ENCODE results near the gene GNPTG.

GNPTG gene

DNA sequence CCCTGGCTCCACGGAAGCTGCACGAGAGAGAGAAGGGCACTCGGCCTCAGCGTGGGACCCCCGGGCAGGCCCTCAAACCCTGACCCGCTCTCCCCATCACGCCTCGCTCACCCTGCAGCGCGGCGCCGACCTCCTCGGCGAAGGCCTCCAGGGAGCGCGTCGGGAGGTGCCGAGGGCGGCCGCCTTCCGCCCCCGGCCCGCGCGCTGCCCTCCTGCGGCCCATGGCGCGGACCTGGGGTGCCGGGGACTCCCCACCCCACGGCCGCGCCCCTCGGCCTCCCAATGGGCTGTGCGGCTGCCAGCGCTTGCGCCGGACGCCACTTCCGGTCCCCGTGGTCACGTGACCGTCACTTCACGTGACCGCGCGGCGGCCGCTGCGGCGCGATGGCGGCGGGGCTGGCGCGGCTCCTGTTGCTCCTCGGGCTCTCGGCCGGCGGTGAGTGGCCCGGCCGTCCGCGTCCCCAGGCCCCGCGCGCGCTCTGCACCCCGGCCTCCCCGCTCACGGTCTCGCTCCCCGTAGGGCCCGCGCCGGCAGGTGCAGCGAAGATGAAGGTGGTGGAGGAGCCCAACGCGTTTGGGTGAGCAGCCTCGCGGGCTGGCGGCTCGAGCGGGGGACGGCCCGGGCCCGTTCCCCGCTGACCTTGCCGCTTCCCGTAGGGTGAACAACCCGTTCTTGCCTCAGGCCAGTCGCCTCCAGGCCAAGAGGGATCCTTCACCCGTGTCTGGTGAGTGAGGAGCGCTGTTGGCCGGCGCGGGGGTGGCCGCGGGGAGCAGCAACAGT is at the start of gene GNPTG, which contains the start of gene TSR3:
Gene GNPTG (plus strand): TSS at position 350 of the 781 bp plus-strand sequence. CDS start 35 bp downstream, at position 385.
Gene TSR3 (minus strand): TSS at position 297 of the 781 bp plus-strand sequence. CDS start 74 bp downstream, at position 223.
- peak; percentile 44 for DNase-seq

DNA sequence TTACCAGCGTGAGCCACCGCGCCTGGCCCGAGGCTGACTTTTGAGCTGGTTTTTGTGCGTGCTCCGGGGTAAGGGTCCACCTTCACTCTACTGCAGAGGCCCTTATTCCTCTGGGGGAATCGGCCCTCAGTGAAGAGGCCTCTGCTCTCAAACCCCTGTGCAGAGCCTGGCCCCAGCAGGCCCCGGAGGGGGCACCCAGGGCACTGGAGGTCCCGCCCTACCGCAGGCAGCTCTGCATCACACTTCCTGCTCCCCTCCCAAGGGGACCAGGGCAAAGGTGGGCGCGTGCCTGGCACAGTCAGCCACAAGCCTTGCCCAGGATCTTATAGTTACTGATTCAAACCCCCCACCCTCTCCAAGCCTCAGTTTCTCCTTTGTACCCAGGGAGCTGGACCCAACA is 45.9 kb upstream of the GNPTG start:
- no peak for DNase-seq

- DNase-seq, result no peak
These were observed 45.4 kb upstream of the GNPTG start for GRCh38 chr16:1306334-1306733.

- no peak for DNase-seq
These were observed 43.4 kb upstream of the GNPTG start for GRCh38 chr16:1308036-1308976.

DNA sequence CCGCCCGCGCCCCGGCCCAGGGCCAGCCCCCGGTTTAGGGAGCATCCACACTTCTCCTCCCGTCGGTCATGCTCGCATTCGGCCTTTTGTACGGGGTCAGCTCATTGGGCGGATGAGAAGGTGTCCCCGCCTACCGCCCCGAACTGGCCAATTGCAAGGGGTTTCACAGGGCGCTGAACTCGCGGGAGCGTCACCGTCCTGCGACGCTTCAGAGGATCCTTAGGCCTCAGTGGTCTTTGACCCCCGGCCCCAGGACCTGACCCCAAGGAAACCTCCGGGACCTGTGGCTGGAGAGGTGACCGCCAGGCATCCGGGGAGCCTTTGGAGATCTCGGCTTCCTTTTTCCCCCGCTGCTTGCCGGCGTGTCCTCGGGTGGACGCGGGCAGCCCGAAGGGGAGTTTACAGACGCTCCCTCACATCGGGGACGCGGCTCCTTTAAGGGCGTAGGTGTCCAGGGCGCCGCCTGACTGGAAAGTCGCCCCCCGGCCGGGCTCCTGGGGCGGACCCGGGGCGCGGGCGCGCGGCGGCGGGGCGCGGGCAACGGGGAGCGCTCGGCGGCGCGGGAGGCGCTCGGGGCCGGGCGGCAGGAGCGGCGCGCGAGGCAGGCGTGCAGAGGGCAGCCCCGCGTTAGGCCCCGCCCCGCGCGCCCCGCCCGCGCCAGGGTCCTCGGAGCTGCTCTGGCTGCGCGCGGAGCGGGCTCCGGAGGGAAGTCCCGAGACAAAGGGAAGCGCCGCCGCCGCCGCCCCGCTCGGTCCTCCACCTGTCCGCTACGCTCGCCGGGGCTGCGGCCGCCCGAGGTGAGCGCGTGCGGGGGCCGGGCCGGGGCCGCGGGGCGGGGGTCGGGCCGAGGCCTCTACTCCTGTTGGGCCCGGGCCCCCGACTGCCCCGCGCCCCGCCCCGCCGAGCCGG is 42.5 kb upstream of the GNPTG start, which contains the start of gene UBE2I:
Gene UBE2I (plus strand): TSS at position 660 of the 909 bp plus-strand sequence. CDS start 4,395 bp downstream, outside the sequence.
- peak; percentile 95 for DNase-seq

- DNase-seq, result no peak
These were observed 41.6 kb upstream of the GNPTG start for GRCh38 chr16:1309888-1310831.

DNA sequence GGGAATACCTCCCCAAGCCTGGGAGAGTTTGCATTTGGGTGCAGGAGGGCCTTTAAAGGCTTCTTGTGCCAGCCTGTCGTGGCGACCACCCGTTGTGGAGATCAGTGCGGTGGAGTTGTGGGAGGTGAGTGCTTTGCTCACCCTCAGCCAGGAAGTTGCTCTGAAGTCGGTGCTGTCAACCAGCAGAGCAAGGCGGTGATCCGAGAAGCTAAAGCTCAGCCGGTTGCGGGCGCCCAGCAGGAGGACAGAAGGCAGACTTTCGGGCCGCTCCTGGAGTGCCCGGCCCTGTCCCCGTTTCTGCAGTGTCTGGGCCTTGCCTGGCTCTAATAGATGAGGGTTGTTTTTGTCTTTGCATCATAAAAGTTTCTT is 40.9 kb upstream of the GNPTG start:
- no peak for DNase-seq

DNA sequence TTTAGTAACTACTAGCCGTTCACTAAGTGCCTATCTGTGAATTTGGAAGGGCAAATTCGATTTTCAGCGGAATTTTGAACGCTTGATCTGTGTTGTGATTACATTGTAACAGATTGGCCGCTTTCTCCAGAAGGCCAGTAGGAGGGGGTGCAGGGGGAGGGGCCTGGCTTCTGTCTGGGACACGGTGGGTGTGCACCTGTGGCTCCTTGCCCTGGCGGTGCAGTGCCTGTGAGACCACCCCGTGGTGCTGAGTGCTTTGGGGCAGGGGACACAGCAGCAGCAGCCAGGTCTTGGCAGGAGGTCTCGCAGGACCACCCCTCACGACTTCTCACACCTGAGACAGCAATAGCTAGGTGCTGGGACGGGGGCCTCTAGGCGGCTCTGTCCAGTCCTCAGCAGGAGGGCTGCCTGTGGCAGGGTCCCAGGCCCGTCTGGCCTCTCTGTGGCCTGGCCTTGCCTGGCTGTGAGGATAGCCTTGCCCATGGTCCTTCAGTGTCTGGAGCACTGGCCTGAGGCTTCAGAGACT is 40.5 kb upstream of the GNPTG start:
- no peak for DNase-seq

DNA sequence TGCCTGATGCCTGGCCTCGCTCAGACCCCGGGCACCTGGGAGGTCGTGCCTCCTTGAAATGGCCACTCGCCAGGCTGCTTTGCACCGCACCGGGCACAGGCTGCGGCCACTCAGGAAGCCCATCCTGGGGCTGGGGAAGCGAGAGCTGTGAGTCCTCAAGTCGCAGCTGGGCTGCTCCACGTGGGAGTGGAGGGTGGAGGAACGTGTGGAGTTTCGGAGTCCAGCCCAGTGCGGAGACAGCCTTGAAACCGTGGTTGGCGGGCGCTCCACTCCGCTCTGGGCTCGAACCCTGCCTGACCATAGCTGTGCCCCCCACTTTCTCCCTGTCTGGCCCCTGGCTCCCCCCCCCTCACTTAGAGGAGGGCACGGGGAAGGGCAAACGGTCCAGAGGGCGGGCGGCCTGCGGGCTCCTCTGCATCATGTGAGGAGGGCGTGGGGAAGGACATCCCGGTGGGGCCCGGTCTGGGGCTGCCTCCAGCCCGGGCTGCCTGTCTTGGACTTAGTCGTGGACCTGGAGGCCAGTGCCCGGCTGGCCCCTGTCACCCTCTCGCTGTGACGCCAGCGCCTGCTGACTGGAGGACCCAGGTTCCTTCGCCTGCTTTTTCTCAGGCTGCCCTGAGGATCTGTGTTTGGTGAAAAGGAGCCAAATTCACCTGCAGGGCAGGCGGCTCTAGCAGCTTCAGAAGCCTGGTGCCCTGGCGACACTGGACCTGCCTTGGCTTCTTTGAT is 39.8 kb upstream of the GNPTG start:
- no peak for DNase-seq

- DNase-seq, result no peak
These were observed 39.3 kb upstream of the GNPTG start for GRCh38 chr16:1312467-1312816.

- no peak for DNase-seq
These were observed 38.8 kb upstream of the GNPTG start for GRCh38 chr16:1312903-1313302.

DNA sequence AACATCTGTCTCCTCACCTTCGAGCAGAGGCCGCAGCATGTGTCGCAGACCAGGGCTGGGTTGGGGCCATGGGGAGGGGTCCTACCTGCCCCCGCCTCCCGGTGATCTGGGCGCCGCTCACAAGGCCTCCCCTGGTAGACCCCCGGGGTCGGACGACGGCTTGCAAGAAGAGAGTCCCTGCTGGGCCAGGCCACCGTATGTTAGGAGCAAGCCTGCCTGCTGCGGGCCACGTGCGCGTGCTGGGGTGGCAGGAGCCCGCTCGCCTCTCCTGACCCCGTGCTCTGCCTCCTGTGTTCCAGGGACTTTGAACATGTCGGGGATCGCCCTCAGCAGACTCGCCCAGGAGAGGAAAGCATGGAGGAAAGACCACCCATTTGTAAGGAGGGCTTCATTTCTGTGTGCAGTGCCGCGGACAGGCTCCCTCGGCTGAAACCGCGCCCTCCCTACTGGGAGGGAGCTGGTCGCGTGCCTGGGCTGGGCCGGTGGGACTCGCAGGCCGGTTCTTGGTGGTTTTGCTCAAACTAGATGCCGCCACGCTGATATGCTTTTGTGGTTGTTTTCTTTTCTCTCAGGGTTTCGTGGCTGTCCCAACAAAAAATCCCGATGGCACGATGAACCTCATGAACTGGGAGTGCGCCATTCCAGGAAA is 37.9 kb upstream of the GNPTG start:
- DNase-seq, result no peak

DNA sequence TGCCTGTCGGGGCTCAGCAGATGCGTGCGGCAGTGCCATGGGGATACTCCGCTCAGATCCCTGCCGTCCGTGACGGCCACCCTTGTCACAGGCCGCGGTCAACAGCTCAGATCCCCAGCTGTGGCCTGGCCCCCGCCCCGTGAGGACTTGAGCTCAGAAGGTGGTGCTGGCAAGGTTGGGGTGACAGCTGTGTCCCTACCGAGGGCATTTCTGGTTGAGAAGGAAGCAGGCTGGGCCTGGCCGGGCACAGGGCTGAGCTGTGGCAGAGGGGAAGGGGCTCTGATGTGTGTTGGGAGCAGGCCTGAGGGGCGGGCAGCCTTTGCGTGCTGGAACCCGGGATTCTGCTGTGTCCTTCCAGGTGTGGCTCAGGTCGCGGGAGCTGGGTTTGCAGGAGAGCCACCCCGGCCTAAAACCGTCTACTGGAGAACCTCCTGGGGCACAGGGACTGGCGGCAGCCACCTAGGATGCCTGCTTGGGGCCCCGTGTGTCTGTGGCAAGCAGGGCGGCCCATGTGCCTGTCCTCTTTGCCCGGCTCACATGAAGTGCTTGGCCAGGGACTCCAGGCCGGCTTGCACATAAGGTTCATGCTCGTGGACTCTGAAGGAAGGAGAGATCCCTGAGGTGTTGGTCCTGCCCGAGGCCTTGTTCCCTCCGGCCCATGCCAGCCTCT is 37.2 kb upstream of the GNPTG start:
- no peak for DNase-seq

DNA sequence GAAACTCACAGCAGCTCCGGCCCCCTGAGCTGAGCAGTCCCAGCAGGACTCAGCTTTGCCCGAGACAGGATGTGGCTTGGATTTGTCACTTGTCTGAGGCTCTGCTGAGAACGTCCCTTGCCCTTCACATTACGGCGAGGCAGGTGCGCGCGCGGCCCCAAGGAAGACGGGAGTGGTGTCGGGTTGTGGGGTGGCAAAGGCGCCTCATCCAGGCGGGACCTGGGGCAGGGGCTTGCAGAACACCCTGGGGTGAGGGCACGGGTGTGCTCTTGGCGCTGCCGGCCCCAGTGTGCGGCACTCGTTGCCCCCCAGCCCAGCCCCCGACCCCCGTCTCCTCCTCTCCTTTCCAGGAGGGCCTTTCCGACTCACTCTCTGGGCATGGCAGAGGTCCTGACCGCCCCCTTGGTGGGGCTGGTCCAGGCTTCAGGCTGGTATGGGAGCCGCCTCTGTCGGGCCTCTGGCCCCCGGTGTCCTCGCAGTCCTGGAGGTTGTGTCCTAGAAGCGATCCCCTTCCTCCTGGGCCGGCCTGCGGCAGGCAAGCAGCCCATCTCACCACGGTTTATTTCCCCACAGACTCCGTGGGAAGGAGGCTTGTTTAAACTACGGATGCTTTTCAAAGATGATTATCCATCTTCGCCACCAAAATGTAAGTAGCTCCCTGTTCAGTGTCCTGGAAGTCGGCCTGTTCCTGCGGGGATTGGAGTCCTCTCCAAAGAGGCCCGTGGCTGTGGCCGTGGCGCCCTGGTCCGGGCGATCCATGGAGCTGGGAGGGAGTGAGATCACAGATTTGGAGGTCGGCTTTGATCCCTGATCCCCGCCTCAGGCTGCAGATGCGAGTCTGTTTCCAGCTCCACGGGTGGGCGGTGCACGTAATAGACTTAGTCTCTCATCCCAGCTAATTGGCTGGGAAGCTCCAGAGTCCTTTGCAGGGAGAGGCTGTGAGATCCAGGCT is 36.4 kb upstream of the GNPTG start:
- no peak for DNase-seq

GRCh38 chr16:1316033-1316405 is 35.7 kb upstream of the GNPTG start:
- DNase-seq, result no peak

- no peak for DNase-seq
These were observed 34.1 kb upstream of the GNPTG start for GRCh38 chr16:1317479-1318267.

- no peak for DNase-seq
These were observed 33.5 kb upstream of the GNPTG start for GRCh38 chr16:1318268-1318545.

DNA sequence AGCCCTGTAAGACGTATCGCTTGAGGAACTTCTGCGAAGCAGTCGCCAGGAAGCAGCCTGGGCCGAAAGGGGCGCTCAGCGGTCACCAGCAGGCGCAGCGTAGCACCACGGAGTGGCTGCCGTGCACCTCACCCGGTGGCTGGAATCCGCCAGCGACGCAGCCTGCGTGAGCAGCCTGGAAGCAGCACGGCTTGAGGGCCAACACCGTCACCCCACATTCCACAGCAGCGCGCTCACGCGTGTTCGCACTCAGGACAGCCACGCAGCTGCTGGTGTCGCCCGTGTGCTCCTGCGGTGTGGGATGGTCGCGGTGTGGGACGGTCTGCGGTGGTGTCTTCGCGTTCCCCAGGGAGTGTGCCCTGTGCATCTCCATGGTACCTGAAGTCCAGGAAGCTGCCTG is 32.7 kb upstream of the GNPTG start:
- no peak for DNase-seq
